OCI-M2 (cell line): ENCODE measurements around the gene DNAJB6.
A peak's percentile ranks its signal among the peaks of the same experiment; 100 is the strongest.

ENCODE experiments used
- DNase-seq: peaks from one replicate; lab custom pipeline; 2025; ENCODE audit not compliant: unreplicated experiment; lab: John Stamatoyannopoulos, UW

The DNAJB6 gene

GRCh38 chr7:157394246-157395191, 57.7 kb downstream of the DNAJB6 start:
- no peak for DNase-seq

GRCh38 chr7:157395206-157395605, 58.4 kb downstream of the DNAJB6 start:
- no peak for DNase-seq

GRCh38 chr7:157396316-157397035, 59.7 kb downstream of the DNAJB6 start:
- DNase-seq, result no peak

GRCh38 chr7:157397036-157397720, 60.4 kb downstream of the DNAJB6 start:
- DNase-seq, result no peak

- DNase-seq, result peak; percentile 86
Observed at GRCh38 chr7:157397731-157398691, 61.2 kb downstream of the DNAJB6 start.

GRCh38 chr7:157399086-157399687, 62.4 kb downstream of the DNAJB6 start:
- DNase-seq, result no peak

- no peak for DNase-seq
Observed at GRCh38 chr7:157400171-157400860, 63.5 kb downstream of the DNAJB6 start.

- DNase-seq, result no peak
Observed at GRCh38 chr7:157401567-157402387, 65.0 kb downstream of the DNAJB6 start.

- no peak for DNase-seq
Observed at GRCh38 chr7:157402388-157402703, 65.5 kb downstream of the DNAJB6 start.

GRCh38 chr7:157402911-157403534, 66.2 kb downstream of the DNAJB6 start:
- peak; percentile 18 for DNase-seq

- no peak for DNase-seq
Observed at GRCh38 chr7:157403646-157404401, 67.0 kb downstream of the DNAJB6 start.

GRCh38 chr7:157404845-157405481, 68.2 kb downstream of the DNAJB6 start:
- DNase-seq, result no peak

- DNase-seq, result no peak
Observed at GRCh38 chr7:157405501-157405900, 68.7 kb downstream of the DNAJB6 start.

- DNase-seq, result no peak
Observed at GRCh38 chr7:157405914-157406810, 69.4 kb downstream of the DNAJB6 start.

GRCh38 chr7:157406971-157407370, 70.2 kb downstream of the DNAJB6 start:
- no peak for DNase-seq
